ENCODE measurements around the gene FNDC1.
A peak's percentile ranks its signal among the peaks of the same experiment; 100 is the strongest.

The FNDC1 gene

GRCh38 chr6:159178847-159179246 is 9.6 kb downstream of the FNDC1 start:
- no peak for DNase-seq (ENCODE audit: low read depth in 2 of 2)
- H3K4me3 ChIP-seq (replicated peaks in 1 of 2; ENCODE audit: low read depth in 2 of 2, low read length in 2 of 2) = no peak overlapping the region
- TF ChIP-seq CTCF (IDR thresholded peaks at IDR 0.05; ENCODE audit: low read depth, low read length) = no peak

- TF ChIP-seq CTCF (IDR thresholded peaks at IDR 0.05; ENCODE audit: low read depth, low read length) = no peak
- DNase-seq (ENCODE audit: low read depth in 2 of 2) = peak; percentile 57 to 88
- H3K4me3 ChIP-seq (replicated peaks in 1 of 2; ENCODE audit: low read depth in 2 of 2, low read length in 2 of 2) = no peak overlapping the region
Measured at GRCh38 chr6:159180001-159180400, 10.8 kb downstream of the FNDC1 start.

GRCh38 chr6:159181914-159182313 is 12.7 kb downstream of the FNDC1 start:
- no peak for TF ChIP-seq CTCF (IDR thresholded peaks at IDR 0.05; ENCODE audit: low read depth, low read length)
- H3K4me3 ChIP-seq (replicated peaks in 1 of 2; ENCODE audit: low read depth in 2 of 2, low read length in 2 of 2) = no peak overlapping the region
- no peak for DNase-seq (ENCODE audit: low read depth in 2 of 2)

GRCh38 chr6:159184559-159184958 is 15.4 kb downstream of the FNDC1 start:
- H3K4me3 ChIP-seq (replicated peaks in 1 of 2; ENCODE audit: low read depth in 2 of 2, low read length in 2 of 2) = no peak overlapping the region
- DNase-seq (ENCODE audit: low read depth in 2 of 2) = peak; percentile 53 to 69
- no peak for TF ChIP-seq CTCF (IDR thresholded peaks at IDR 0.05; ENCODE audit: low read depth, low read length)

GRCh38 chr6:159190460-159190859 is 21.3 kb downstream of the FNDC1 start:
- H3K4me3 ChIP-seq (replicated peaks in 1 of 2; ENCODE audit: low read depth in 2 of 2, low read length in 2 of 2) = no peak overlapping the region
- DNase-seq (ENCODE audit: low read depth in 2 of 2) = no peak
- no peak for TF ChIP-seq CTCF (IDR thresholded peaks at IDR 0.05; ENCODE audit: low read depth, low read length)

- TF ChIP-seq CTCF (IDR thresholded peaks at IDR 0.05; ENCODE audit: low read depth, low read length) = no peak
- H3K4me3 ChIP-seq (replicated peaks in 1 of 2; ENCODE audit: low read depth in 2 of 2, low read length in 2 of 2) = no peak overlapping the region
- DNase-seq (ENCODE audit: low read depth in 2 of 2) = peak; percentile 48 to 49
Measured at GRCh38 chr6:159193923-159194322, 24.7 kb downstream of the FNDC1 start.

GRCh38 chr6:159194421-159194820 is 25.2 kb downstream of the FNDC1 start:
- no peak overlapping the region for H3K4me3 ChIP-seq (replicated peaks in 1 of 2; ENCODE audit: low read depth in 2 of 2, low read length in 2 of 2)
- no peak for TF ChIP-seq CTCF (IDR thresholded peaks at IDR 0.05; ENCODE audit: low read depth, low read length)
- no peak for DNase-seq (ENCODE audit: low read depth in 2 of 2)
